IPS DF 6.9 (cell line): Measurements from ENCODE around the gene E2F4.

ENCODE experiments used
- DNase-seq: peaks from one replicate; pipeline ENCODE4 v3.0.0-alpha.2; 2013; ENCODE audit warnings: low read depth, low spot score
- H3K27ac ChIP-seq: one replicate; pipeline ENCODE4 v1.5.1; 2013; ENCODE audit warnings: low read length, control low read depth
- H3K27me3 ChIP-seq: 2 replicates; pipeline ENCODE4 v1.6.1; 2013; ENCODE audit warnings: mild to moderate bottlenecking, low read length; ENCODE audit not compliant: control insufficient read depth, insufficient read depth
- H3K36me3 ChIP-seq: 2 replicates; pipeline ENCODE4 v1.6.1; 2013; ENCODE audit warnings: low read length; ENCODE audit not compliant: control insufficient read depth, insufficient read depth
- H3K4me1 ChIP-seq: 2 replicates; pipeline ENCODE4 v1.6.1; 2013; ENCODE audit warnings: low read length; ENCODE audit not compliant: control insufficient read depth, insufficient read depth
- H3K4me3 ChIP-seq: 2 replicates; pipeline ENCODE4 v1.5.1; 2013; ENCODE audit warnings: mild to moderate bottlenecking, low read length
- H3K9me3 ChIP-seq: 2 replicates; pipeline ENCODE4 v1.6.1; 2013; ENCODE audit warnings: low read length, inconsistent platforms; ENCODE audit not compliant: control insufficient read depth, insufficient read depth
- WGBS: extraction: QIAGEN DNeasy Blood & Tissue Kit; methylation state at CpG from one replicate; pipeline ENCODE4 v1.1.7; 2013; ENCODE audit warnings: mixed read lengths, missing lambda C conversion rate; ENCODE audit not compliant: insufficient read length, insufficient coverage; 5-methylcytosine and 5-hydroxymethylcytosine counted together

Gene E2F4

GRCh38 chr16:67201411-67202345 lies 9.7 kb downstream of the E2F4 start:
- WGBS: no CpG with 5 or more reads among the region's 40 CpGs
- H3K27ac ChIP-seq: no peak overlapping the region
- no peaks in the 10 kb centered on the region for H3K27me3 ChIP-seq
- H3K9me3 ChIP-seq: no peaks in the 10 kb centered on the region
- peaks cover 3% of the 10 kb centered on the region; the same call in 1 of the 2 replicates for H3K4me1 ChIP-seq
- peaks cover 14% of the 10 kb centered on the region for H3K36me3 ChIP-seq
- no peak for DNase-seq
- no peak overlapping the region for H3K4me3 ChIP-seq

DNA sequence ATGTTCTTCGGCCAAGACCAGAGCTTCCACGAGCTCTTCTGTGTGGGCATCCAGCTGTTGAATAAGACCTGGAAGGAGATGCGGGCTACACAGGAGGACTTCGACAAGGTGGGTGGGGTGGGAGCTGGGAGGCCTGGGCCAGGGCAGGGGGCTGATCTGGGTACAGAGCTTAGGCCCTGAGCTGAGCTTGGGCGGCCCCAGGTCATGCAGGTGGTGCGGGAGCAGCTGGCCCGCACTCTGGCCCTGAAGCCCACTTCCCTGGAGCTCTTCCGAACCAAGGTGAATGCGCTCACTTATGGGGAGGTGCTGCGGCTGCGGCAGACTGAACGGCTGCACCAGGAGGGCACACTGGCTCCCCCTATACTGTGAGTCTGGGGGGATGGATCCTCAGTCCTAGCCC lies 10.5 kb downstream of the E2F4 start:
- no CpG with 5 or more reads among the region's 12 CpGs for WGBS
- H3K4me1 ChIP-seq: peaks cover 7% of the 10 kb centered on the region

DNA sequence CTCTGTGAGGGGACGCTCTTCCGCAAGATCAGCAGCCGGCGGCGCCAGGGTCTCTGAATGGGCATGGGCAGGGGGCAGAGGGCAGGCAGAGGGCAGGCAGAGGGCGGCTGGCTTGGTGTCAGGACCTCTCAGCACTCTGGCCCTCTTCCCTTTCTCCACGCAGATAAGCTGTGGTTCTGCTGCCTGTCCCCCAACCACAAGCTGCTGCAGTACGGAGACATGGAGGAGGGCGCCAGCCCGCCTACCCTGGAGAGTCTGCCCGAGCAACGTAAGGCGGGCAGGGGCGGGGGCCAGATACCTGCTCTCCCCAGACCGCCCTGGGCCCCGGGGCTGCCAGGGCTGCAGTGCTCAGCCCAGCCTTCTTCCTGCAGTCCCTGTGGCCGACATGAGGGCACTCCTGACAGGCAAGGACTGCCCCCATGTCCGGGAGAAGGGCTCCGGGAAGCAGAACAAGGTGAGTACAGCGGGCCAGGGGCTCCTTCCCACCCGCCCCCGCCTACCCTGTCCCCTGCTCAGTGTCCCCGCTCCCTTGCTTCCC lies 11.1 kb downstream of the E2F4 start:
- peaks cover 7% of the 10 kb centered on the region for H3K4me1 ChIP-seq
- no CpG with 5 or more reads among the region's 23 CpGs for WGBS
- no peaks in the 10 kb centered on the region for H3K9me3 ChIP-seq
- H3K4me3 ChIP-seq: no peak overlapping the region
- no peaks in the 10 kb centered on the region for H3K27me3 ChIP-seq
- peaks cover 11% of the 10 kb centered on the region for H3K36me3 ChIP-seq
- H3K27ac ChIP-seq: no peak overlapping the region
- no peak for DNase-seq

More for the DNA sequence above, 10.5 kb downstream of the E2F4 start:
- no peak overlapping the region for H3K4me3 ChIP-seq
- no peak overlapping the region for H3K27ac ChIP-seq
- H3K9me3 ChIP-seq: no peaks in the 10 kb centered on the region
- H3K27me3 ChIP-seq: no peaks in the 10 kb centered on the region
- peaks cover 12% of the 10 kb centered on the region for H3K36me3 ChIP-seq
- no peak for DNase-seq

GRCh38 chr16:67204076-67204475 lies 12.1 kb downstream of the E2F4 start:
- WGBS: no CpG with 5 or more reads among the region's 4 CpGs
- Histone ChIP-seq H3K27ac (no peak overlapping the region), H3K4me3 (no peak overlapping the region), H3K4me1 (peaks cover 6% of the 10 kb centered on the region), H3K27me3 (no peaks in the 10 kb centered on the region), H3K9me3 (no peaks in the 10 kb centered on the region), H3K36me3 (peaks cover 6% of the 10 kb centered on the region; the same call in 1 of the 2 replicates)
- DNase-seq: no peak

GRCh38 chr16:67206129-67206837 lies 14.3 kb downstream of the E2F4 start:
- peaks cover 4% of the 10 kb centered on the region; the same call in 1 of the 2 replicates for H3K4me1 ChIP-seq
- H3K4me3 ChIP-seq: no peak overlapping the region
- no CpG with 5 or more reads among the region's 8 CpGs for WGBS
- DNase-seq: no peak
- H3K27ac ChIP-seq: no peak overlapping the region
- no peaks in the 10 kb centered on the region for H3K9me3 ChIP-seq
- H3K36me3 ChIP-seq: peaks cover 6% of the 10 kb centered on the region; the same call in 1 of the 2 replicates
- H3K27me3 ChIP-seq: no peaks in the 10 kb centered on the region

GRCh38 chr16:67206838-67207248 lies 14.9 kb downstream of the E2F4 start:
- no peak for DNase-seq
- no CpG with 5 or more reads among the region's 3 CpGs for WGBS
- no peaks in the 10 kb centered on the region for H3K27me3 ChIP-seq
- H3K36me3 ChIP-seq: peaks cover 6% of the 10 kb centered on the region; the same call in 1 of the 2 replicates
- no peak overlapping the region for H3K4me3 ChIP-seq
- H3K4me1 ChIP-seq: peaks cover 4% of the 10 kb centered on the region; the same call in 1 of the 2 replicates
- no peaks in the 10 kb centered on the region for H3K9me3 ChIP-seq
- no peak overlapping the region for H3K27ac ChIP-seq

DNA sequence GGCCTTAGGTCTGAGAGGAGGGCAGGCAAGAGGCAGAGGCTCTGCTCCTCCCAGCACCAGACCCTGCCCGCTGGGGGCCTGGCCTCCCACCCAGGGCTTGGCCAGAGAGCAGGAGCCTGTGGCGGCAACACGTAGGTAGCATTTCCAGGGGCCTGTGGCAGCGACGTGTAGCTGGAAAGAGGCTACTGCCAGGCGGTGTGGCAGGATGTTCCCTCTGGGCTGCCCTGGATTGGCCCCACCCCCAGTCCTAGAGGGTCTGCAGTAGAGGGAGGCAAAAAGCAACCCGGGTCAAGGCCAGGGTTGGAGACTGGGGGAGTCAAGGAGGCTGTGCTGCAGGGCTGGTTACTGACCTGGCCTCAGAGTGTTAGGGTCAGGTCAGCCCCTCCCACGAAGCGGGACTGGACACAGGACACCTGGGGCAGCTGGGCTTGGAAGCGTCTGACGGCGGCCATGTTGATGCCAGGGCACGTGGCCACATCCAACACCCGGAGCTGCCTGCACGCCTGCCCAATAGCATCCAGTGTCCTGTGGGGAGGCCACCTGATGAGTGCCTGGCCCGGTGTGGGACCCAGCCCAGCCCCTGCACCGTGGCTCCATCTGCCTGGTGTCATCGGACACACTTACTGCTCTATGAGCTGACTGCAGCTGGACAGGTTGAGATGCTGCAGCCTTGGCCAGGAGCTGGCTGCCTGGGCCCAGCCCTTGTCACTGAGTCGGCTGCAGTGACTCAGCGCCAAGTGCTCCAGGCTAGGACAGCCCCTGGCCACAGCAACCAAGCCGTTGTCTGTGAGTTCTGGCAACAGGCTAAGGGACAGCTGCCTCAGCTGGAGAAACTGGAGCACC lies 15.5 kb downstream of the E2F4 start:
- Histone ChIP-seq H3K4me3 (no peak overlapping the region), H3K36me3 (peaks cover 6% of the 10 kb centered on the region; the same call in 1 of the 2 replicates), H3K27ac (no peak overlapping the region), H3K4me1 (peaks cover 4% of the 10 kb centered on the region; the same call in 1 of the 2 replicates), H3K9me3 (no peaks in the 10 kb centered on the region), H3K27me3 (no peaks in the 10 kb centered on the region)
- no CpG with 5 or more reads among the region's 21 CpGs for WGBS
- DNase-seq: no peak

DNA sequence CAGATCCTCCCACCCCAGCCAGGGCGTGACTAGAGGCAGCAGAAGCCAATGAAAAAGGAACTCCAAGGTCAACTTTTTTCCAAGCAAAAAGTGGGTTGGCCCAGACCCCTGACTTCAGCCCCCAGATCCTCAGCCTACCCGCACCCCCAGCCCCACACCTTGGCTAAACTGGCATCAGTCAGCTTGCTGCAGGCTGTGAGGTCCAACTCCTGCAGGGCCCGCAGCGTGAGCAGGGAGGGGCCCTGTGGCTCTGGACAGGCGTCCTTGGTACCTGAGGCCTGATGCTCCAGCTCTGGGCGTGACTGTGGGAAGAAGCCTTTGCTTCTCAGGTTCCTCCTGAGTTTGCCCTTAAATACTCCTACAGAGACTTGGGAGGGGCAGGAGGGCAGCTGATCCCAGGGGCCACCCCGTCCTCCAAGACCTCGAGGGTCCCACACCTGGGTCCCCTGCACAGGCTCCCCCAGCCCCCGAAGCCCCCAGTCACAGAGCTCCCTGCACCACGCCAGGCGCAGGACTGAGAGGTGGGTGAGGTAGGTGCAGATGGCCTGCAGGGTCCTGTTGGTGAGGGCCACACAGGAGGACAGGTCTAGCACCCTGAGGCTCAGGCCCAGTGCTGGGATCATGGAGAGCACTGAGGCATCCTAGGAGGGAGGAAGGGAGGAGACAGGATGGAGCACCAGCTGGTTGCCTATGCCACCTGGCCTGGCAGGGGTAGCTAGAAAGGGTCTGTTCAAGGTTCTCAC lies 16.4 kb downstream of the E2F4 start:
- Histone ChIP-seq H3K9me3 (no peaks in the 10 kb centered on the region), H3K4me1 (peaks cover 4% of the 10 kb centered on the region; the same call in 1 of the 2 replicates), H3K27ac (no peak overlapping the region), H3K36me3 (peaks cover 2% of the 10 kb centered on the region; the same call in 1 of the 2 replicates), H3K4me3 (no peak overlapping the region), H3K27me3 (no peaks in the 10 kb centered on the region)
- no CpG with 5 or more reads among the region's 11 CpGs for WGBS
- DNase-seq: no peak

GRCh38 chr16:67209565-67209964 lies 17.6 kb downstream of the E2F4 start:
- Histone ChIP-seq H3K27ac (no peak overlapping the region), H3K9me3 (no peaks in the 10 kb centered on the region)

More at GRCh38 chr16:67209565-67209964, 17.6 kb downstream of the E2F4 start:
- Histone ChIP-seq H3K4me1 (peaks cover 4% of the 10 kb centered on the region; the same call in 1 of the 2 replicates), H3K36me3 (no peaks in the 10 kb centered on the region), H3K4me3 (no peak overlapping the region), H3K27me3 (no peaks in the 10 kb centered on the region)
- no peak for DNase-seq
- no CpG with 5 or more reads among the region's 8 CpGs for WGBS
